ENCODE measurements around the gene TIPARP.

Gene TIPARP

DNA sequence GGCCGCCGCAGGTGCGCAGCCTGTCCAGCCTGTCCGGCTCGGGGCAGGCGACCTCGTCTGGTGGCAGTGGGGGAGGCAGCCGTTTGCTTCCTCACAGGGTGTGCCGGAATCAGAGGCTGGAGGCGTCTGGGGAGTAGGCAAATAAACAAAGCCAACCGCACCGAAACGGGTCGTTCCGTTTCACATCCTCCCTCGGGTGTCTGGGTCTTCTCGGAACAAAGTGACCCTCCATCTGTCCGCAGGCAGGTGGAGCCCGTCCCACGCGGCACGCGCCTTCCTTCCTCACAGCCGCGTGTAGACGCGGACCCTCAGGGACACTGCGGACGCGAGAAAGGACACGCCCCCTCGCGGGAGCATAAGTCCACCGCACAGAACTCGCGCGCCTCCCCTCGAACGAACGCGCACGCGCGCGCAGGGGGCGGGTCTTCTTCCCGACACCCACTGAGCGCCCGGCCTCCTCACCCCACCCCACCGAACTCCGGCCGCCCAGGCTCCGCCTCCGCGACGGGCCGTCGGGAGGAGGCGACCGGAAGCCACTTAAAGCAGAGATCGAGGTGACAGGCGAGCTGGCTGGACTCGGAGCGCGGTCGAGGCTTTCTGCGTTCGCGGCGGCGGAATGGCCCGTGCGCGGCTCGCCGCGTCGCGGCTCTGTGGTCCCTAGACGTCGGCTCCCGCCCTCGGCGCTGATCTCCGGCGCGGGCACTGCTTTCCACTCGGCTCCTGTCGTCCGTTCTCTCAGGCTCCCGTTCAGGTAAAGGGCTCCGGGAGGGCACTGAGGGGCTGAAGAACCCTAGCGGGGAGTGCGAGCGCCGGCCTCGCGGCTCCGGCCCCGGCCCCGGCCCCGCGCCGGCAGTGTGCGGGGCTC lies at the start of gene TIPARP (continued):
- no peak for TF ChIP-seq ZNF544 (tag by site-specific recombination; IDR thresholded peaks at IDR 0.05)
- TF ChIP-seq ZNF830 (tag by site-specific recombination; IDR thresholded peaks at IDR 0.05; ENCODE audit: low read depth): no peak
- TF ChIP-seq SALL2 (tag by site-specific recombination; IDR thresholded peaks at IDR 0.05; ENCODE audit: borderline replicate concordance): no peak
- peak; percentile 69 for TF ChIP-seq KLF8 (tag by site-specific recombination; IDR thresholded peaks at IDR 0.05)
- no peak for TF ChIP-seq YY2 (tag by site-specific recombination; IDR thresholded peaks at IDR 0.05)
- peak; percentile 53; the same call in 1 of the 2 replicates for TF ChIP-seq ZNF561 (tag by site-specific recombination; IDR thresholded peaks at IDR 0.05; ENCODE audit: borderline replicate concordance)
- TF ChIP-seq, protein P1, sequence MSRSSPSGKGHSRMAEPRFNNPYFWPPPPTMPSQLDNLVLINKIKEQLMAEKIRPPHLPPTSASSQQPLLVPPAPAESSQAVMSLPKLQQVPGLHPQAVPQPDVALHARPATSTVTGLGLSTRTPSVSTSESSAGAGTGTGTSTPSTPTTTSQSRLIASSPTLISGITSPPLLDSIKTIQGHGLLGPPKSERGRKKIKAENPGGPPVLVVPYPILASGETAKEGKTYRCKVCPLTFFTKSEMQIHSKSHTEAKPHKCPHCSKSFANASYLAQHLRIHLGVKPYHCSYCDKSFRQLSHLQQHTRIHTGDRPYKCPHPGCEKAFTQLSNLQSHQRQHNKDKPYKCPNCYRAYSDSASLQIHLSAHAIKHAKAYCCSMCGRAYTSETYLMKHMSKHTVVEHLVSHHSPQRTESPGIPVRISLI (tag by site-specific recombination; IDR thresholded peaks at IDR 0.05): no peak
- 0 out of 2 replicates have a peak, but pooled peaks have one; percentile 5 for TF ChIP-seq FEZF1 (tag by site-specific recombination; IDR thresholded peaks at IDR 0.05)
- TF ChIP-seq ZNF391 (tag by site-specific recombination; IDR thresholded peaks at IDR 0.05; ENCODE audit: borderline replicate concordance, low read depth): no peak
- peak; percentile 90 for TF ChIP-seq SP7 (tag by site-specific recombination; IDR thresholded peaks at IDR 0.05)
- 0 out of 2 replicates have a peak, but pooled peaks have one; percentile 65 for TF ChIP-seq MZF1 (tag by site-specific recombination; IDR thresholded peaks at IDR 0.05; ENCODE audit: borderline replicate concordance)
- no peak for TF ChIP-seq ZNF248 (tag by site-specific recombination; IDR thresholded peaks at IDR 0.05)
- TF ChIP-seq KLF16 (tag by site-specific recombination; IDR thresholded peaks at IDR 0.05): peak; percentile 84; the same call in 1 of the 2 replicates
- TF ChIP-seq, protein P2, sequence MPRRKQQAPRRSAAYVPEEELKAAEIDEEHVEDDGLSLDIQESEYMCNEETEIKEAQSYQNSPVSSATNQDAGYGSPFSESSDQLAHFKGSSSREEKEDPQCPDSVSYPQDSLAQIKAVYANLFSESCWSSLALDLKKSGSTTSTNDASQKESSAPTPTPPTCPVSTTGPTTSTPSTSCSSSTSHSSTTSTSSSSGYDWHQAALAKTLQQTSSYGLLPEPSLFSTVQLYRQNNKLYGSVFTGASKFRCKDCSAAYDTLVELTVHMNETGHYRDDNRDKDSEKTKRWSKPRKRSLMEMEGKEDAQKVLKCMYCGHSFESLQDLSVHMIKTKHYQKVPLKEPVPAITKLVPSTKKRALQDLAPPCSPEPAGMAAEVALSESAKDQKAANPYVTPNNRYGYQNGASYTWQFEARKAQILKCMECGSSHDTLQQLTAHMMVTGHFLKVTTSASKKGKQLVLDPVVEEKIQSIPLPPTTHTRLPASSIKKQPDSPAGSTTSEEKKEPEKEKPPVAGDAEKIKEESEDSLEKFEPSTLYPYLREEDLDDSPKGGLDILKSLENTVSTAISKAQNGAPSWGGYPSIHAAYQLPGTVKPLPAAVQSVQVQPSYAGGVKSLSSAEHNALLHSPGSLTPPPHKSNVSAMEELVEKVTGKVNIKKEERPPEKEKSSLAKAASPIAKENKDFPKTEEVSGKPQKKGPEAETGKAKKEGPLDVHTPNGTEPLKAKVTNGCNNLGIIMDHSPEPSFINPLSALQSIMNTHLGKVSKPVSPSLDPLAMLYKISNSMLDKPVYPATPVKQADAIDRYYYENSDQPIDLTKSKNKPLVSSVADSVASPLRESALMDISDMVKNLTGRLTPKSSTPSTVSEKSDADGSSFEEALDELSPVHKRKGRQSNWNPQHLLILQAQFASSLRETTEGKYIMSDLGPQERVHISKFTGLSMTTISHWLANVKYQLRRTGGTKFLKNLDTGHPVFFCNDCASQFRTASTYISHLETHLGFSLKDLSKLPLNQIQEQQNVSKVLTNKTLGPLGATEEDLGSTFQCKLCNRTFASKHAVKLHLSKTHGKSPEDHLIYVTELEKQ (tag by site-specific recombination; IDR thresholded peaks at IDR 0.05; ENCODE audit: borderline replicate concordance): no peak
- TF ChIP-seq ZNF600 (tag by site-specific recombination; IDR thresholded peaks at IDR 0.05): peak; percentile 86
- no peak for TF ChIP-seq GLI2 (tag by site-specific recombination; IDR thresholded peaks at IDR 0.05; ENCODE audit: borderline replicate concordance, low read depth)
- peak; percentile 39; the same call in 1 of the 2 replicates for TF ChIP-seq ZNF596 (tag by site-specific recombination; IDR thresholded peaks at IDR 0.05)
- peak; percentile 48 for TF ChIP-seq IKZF3 (tag by site-specific recombination; IDR thresholded peaks at IDR 0.05)
- TF ChIP-seq ZNF416 (tag by site-specific recombination; IDR thresholded peaks at IDR 0.05): no peak
- TF ChIP-seq ZNF426 (tag by site-specific recombination; IDR thresholded peaks at IDR 0.05): no peak
- TF ChIP-seq ZNF792 (tag by site-specific recombination; IDR thresholded peaks at IDR 0.05): no peak
- peak; percentile 55 for TF ChIP-seq ZNF366 (tag by site-specific recombination; conservative IDR thresholded peaks at IDR 0.05)
- no peak for TF ChIP-seq ZNF132 (tag by site-specific recombination; IDR thresholded peaks at IDR 0.05; ENCODE audit: borderline replicate concordance)
- TF ChIP-seq, protein P3, sequence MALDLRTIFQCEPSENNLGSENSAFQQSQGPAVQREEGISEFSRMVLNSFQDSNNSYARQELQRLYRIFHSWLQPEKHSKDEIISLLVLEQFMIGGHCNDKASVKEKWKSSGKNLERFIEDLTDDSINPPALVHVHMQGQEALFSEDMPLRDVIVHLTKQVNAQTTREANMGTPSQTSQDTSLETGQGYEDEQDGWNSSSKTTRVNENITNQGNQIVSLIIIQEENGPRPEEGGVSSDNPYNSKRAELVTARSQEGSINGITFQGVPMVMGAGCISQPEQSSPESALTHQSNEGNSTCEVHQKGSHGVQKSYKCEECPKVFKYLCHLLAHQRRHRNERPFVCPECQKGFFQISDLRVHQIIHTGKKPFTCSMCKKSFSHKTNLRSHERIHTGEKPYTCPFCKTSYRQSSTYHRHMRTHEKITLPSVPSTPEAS (tag by site-specific recombination; IDR thresholded peaks at IDR 0.05): peak; percentile 60
- no peak for TF ChIP-seq ZNF311 (tag by site-specific recombination; IDR thresholded peaks at IDR 0.05; ENCODE audit: borderline replicate concordance)
- no peak for TF ChIP-seq ZNF138 (tag by site-specific recombination; IDR thresholded peaks at IDR 0.05; ENCODE audit: borderline replicate concordance)
- TF ChIP-seq ZNF747 (tag by site-specific recombination; IDR thresholded peaks at IDR 0.05): no peak
- no peak for TF ChIP-seq ZNF558 (tag by site-specific recombination; IDR thresholded peaks at IDR 0.05)
- TF ChIP-seq ZBTB8A (tag by site-specific recombination; IDR thresholded peaks at IDR 0.05): peak; percentile 81
- TF ChIP-seq ZEB2 (tag by site-specific recombination; IDR thresholded peaks at IDR 0.05): peak; percentile 88
- peak; percentile 91 for TF ChIP-seq ZBTB17 (tag by site-specific recombination; IDR thresholded peaks at IDR 0.05)
- no peak for TF ChIP-seq ZNF266 (tag by site-specific recombination; IDR thresholded peaks at IDR 0.05; ENCODE audit: low read depth)
- peak; percentile 60; the same call in 1 of the 2 replicates for TF ChIP-seq KLF1 (tag by site-specific recombination; IDR thresholded peaks at IDR 0.05)
- TF ChIP-seq ZFP3 (tag by site-specific recombination; IDR thresholded peaks at IDR 0.05; ENCODE audit: low read depth): no peak
- TF ChIP-seq KLF10 (tag by site-specific recombination; IDR thresholded peaks at IDR 0.05): peak; percentile 77; the same call in 1 of the 2 replicates
- no peak for TF ChIP-seq ZNF621 (tag by site-specific recombination; IDR thresholded peaks at IDR 0.05)

Data from HEK293 (cell line).